Fibroblast of pulmonary artery (primary cell): ENCODE results near the gene MBOAT1.

Experiments used
- DNase-seq: peaks from one replicate; pipeline ENCODE4 v3.0.0-alpha.2; 2010; ENCODE audit warnings: low read depth
- H3K4me3 ChIP-seq: replicated peaks from 2 replicates; pipeline ENCODE4 v1.5.1; 2011; ENCODE audit warnings: low read depth, mild to moderate bottlenecking, control low read depth, low read length, moderate library complexity
- TF ChIP-seq, protein P1 (sequence below): IDR thresholded peaks from 2 replicates; pipeline ENCODE4 v1.5.1; 2011; ENCODE audit warnings: mild to moderate bottlenecking, control low read depth, low read length, inconsistent platforms; ENCODE audit errors: missing control alignments

MBOAT1 gene

DNA sequence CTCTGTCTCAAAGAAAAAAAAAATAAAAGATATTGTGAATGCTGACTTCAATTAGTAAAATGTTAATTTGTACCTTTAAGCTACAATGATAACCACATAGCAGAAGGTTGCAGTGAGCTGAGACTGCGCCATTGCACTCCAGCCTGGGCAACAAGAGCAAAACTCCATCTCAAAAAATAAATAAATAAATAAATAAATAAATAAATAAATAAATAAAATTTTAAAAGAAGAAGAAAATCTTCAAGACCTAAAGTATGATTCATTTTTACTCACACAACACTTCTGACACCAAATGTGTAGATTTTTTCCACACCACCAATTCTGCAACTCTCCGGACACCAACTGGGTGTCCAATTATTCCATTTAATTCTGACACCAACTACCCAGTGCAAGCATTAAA lies 28.8 kb upstream of the MBOAT1 start:
- TF ChIP-seq, protein P1, sequence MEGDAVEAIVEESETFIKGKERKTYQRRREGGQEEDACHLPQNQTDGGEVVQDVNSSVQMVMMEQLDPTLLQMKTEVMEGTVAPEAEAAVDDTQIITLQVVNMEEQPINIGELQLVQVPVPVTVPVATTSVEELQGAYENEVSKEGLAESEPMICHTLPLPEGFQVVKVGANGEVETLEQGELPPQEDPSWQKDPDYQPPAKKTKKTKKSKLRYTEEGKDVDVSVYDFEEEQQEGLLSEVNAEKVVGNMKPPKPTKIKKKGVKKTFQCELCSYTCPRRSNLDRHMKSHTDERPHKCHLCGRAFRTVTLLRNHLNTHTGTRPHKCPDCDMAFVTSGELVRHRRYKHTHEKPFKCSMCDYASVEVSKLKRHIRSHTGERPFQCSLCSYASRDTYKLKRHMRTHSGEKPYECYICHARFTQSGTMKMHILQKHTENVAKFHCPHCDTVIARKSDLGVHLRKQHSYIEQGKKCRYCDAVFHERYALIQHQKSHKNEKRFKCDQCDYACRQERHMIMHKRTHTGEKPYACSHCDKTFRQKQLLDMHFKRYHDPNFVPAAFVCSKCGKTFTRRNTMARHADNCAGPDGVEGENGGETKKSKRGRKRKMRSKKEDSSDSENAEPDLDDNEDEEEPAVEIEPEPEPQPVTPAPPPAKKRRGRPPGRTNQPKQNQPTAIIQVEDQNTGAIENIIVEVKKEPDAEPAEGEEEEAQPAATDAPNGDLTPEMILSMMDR = no peak
- no peak for DNase-seq
- no peak overlapping the region for H3K4me3 ChIP-seq

DNA sequence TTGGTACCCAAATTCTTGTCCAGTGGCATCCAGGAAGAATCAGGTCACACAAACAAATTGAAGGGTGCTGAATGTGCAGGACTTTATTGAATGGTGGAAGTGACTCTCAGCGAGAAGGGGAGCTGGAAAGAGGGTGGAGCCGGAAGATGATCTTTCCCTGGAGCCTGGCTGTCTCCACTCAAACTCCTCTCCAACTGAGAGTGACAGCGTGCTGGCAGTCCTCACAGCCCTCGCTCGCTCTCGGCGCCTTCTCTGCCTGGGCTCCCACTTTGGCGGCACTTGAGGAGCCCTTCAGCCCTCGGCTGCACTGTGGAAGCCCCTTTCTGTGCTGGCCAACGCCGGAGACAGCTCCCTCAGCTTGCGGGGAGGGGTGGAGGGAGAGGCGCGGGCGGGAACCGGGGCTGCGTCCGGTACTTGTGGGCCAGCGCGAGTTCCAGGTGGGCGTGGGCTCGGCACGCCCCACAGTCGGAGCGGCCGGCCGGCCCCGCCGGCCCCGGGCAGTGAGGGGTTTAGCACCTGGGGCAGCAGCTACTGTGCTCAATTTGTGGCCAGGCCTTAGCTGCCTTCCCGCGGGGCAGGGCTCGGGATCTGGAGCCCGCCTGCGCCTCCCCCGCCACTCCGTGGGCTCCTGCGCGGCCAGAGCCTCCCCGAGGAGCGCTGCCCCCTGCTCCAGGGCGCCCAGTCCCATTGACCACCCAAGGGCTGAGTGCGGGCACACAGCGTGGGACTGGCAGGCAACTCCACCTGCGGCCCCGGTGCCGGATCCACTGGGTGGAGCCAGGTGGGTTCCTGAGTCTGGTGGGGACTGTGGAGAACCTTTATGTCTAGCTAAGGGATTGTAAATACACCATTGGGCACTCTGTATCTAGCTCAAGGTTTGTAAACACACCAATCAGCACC lies 26.7 kb upstream of the MBOAT1 start:
- DNase-seq = no peak
- TF ChIP-seq, protein P1 = no peak
- no peak overlapping the region for H3K4me3 ChIP-seq

DNA sequence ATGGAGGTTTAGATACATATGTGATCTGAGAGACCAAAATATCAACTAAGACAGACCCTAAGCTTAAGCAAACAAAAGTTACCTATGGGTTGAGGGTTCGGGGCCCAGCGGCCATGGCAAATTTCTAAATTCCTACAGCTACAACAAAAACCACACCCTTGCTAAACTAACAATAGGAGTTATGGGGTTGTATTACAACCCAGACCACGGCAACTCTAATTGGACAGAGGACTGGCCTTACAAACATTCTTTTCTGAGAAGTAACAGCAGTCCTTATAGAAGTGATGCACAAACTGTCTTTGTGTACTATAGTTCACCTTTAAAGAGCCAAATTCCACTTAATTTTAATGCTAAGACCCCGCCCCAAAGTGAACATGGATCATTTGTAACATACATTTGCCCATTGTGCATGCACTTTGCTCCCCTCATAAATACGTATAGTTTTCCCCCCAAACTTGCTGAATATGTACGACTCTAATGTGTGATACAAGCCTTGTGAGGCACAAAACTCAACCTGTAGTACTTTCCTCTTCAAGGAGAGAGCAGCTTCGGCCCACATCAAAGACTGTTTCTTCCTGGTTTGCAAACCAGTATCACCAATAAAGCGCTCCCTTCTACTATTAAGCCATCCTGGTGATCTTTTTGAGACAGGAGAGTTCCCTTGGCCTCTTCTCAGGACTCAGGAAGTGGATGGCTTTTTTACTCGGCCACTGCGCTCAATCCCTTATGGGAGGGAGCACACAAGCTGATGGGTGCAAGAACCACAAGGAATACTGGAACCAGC lies 25.6 kb upstream of the MBOAT1 start:
- TF ChIP-seq, protein P1 = no peak
- H3K4me3 ChIP-seq = no peak overlapping the region
- no peak for DNase-seq

DNA sequence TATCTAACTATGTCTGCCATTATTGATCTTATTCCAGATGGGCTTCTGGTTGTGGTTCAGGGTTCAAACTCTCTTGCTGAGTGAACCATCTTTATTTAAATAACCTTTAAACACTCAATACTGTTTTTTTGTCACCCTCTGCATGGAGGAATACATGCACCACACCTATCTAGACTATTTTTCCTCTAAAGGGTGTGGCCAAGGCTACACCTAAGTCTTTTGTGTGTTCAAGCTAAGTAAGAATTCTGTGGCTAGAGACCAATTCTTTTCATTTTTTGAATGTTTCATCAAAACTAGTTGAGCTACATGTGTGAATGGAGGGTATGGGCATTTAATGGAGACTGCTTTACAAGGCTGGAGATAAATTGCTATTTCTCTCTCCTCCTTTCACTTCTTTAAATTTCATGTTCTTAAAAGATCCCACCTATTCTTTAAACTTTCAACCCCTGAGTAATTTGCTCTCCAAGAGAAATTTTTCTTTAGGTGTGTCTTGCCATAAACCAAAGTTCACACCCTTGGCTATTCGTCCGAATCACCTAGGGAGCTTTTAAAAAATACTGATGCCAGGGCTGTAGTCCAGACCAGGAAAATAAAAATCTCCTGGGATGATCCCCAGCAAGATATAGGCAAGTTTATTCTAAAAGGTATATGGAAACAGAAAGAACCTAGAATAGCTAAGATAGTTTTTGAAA lies 24.8 kb upstream of the MBOAT1 start:
- TF ChIP-seq, protein P1 = no peak
- no peak for DNase-seq
- no peak overlapping the region for H3K4me3 ChIP-seq

DNA sequence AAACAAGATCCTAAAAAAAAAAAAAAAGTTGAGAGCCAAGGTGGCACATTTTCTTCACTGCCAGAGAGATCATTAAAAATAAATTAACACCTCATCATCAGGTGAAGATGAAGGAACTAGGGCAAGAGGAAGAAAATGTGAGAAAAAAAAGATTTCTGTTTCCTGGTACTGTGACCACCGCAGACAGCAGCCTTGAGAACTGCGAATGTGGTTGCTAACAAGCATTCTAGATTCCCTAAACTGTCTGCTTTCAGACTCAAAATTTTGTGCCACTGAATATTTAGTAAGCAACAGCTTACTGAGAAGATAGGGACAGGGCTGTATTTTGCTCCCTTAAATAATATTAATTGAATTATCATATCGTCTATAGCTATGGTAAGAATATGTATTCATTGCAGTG lies 24.1 kb upstream of the MBOAT1 start:
- DNase-seq = no peak
- TF ChIP-seq, protein P1 = no peak
- no peak overlapping the region for H3K4me3 ChIP-seq

DNA sequence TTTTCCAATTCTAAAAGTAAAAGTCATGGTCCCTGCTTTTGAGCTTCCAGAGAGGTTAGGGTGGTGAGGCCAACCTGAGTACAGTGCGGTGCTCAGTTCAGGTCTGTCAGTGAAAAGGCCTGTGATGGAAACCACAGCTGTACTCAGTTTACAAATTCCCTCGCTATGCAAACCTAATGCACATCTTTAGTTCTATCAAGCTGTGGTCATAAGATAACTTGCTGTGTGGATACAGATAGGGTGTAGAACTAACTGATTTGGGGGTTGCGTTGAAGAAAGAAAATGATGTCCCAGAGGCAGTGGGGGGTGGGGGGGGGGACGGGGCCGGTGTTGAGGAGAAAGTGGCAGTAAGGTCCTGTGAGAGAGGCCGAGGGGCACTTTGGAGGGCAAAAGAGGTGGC lies 22.8 kb upstream of the MBOAT1 start:
- TF ChIP-seq, protein P1 = no peak
- DNase-seq = no peak
- no peak overlapping the region for H3K4me3 ChIP-seq
